Erythroblast (primary cell): ENCODE measurements around the gene CLASP1.

Experiments used
- GATA1 ChIP-seq: IDR thresholded peaks from 2 replicates; pipeline ENCODE4 v1.6.1; 2011; ENCODE audit warnings: low read depth, mild to moderate bottlenecking, control low read depth, low read length, moderate library complexity
- POLR2A ChIP-seq: IDR thresholded peaks from 2 replicates; pipeline ENCODE4 v1.6.1; 2011; ENCODE audit warnings: mild to moderate bottlenecking, low read length

DNA sequence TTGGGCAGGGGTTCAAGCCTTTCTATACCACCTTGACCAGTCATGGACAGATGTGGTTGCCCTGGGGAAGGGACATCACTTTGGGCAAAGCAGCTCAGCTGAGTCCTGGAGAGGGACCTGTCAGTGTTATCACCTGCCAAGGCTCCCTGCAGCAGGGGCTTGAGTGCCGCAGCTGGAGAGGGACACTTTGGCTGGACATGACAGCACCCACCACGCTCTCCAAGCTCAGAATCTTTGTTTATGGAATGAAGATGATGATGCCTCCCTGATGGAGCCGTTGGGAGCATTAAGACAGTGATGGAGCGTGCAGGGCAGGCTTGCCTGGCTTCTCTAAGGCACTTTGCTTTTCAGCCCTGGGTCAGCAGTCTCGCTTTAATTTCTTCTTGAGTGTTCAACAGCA, 360.0 kb downstream of the CLASP1 start:
- TF ChIP-seq POLR2A = no peak
- no peak for TF ChIP-seq GATA1
